22Rv1 (cell line): ENCODE measurements around the gene CBLN4.

Experiments used
- CTCF ChIP-seq: fragments of 450-650 bp; IDR thresholded peaks from 2 replicates; pipeline ENCODE4 v1.5.1; 2017; ENCODE audit warnings: mild to moderate bottlenecking
- ZFX ChIP-seq: fragments of 450-650 bp; IDR thresholded peaks from 2 replicates; pipeline ENCODE4 v1.6.1; 2017; ENCODE audit warnings: antibody characterized with exemption, borderline replicate concordance

- TF ChIP-seq CTCF (no peak), ZFX (no peak)
Observed at GRCh38 chr20:55978550-55978949, 26.8 kb downstream of the CBLN4 start.
